CD14-positive monocyte (primary cell): ENCODE data around the gene DCLRE1C. TPM values are rescaled to one million over a fixed set of nuclear protein-coding genes. Genes with fewer than 3 reads are reported as not detected.
A peak's percentile ranks its signal among the peaks of the same experiment; 100 is the strongest.

Experiments used
- DNase-seq, 3 donors: peaks; one replicate each; pipeline ENCODE4 v3.0.0-alpha.2; 2011 to 2022
- H2AFZ ChIP-seq: 2 replicates; pipeline ENCODE4 v1.6.0; 2012; ENCODE audit warnings: mild to moderate bottlenecking, low read depth, low read length, inconsistent platforms; ENCODE audit not compliant: insufficient read depth, poor library complexity, severe bottlenecking
- H3K27ac ChIP-seq, 2 donors: 1 replicate in 1 of 2; 2 replicates in 1 of 2; pipeline ENCODE4 v1.5.1; 2012 to 2013; ENCODE audit warnings: low read length in 2 of 2, control low read depth in 1 of 2, inconsistent platforms in 1 of 2, low read depth in 1 of 2, mild to moderate bottlenecking in 1 of 2
- H3K27me3 ChIP-seq, 2 donors: one replicate each; pipeline versions ENCODE4 v1.6.0 to v1.6.1; 2011 to 2013; ENCODE audit warnings: low read length in 2 of 2; ENCODE audit not compliant: control insufficient read depth in 2 of 2, insufficient read depth in 2 of 2
- H3K36me3 ChIP-seq, 2 donors: replicated peaks in 1 of 2; 1 replicate in 1 of 2; 2 replicates in 1 of 2; pipeline versions ENCODE4 v1.5.1 to v1.6.1; 2012 to 2013; ENCODE audit warnings: low read length in 2 of 2, control low read depth in 1 of 2, inconsistent platforms in 1 of 2, mild to moderate bottlenecking in 1 of 2; ENCODE audit not compliant: insufficient read depth in 2 of 2, control insufficient read depth in 1 of 2
- H3K4me1 ChIP-seq, 2 donors: 1 replicate in 1 of 2; 2 replicates in 1 of 2; pipeline versions ENCODE4 v1.5.1 to v1.6.1; 2012 to 2013; ENCODE audit warnings: low read length in 2 of 2, control low read depth in 1 of 2, inconsistent platforms in 1 of 2, mild to moderate bottlenecking in 1 of 2, moderate library complexity in 1 of 2; ENCODE audit not compliant: insufficient read depth in 2 of 2, control insufficient read depth in 1 of 2
- H3K4me2 ChIP-seq: replicated peaks from 2 replicates; pipeline ENCODE3; 2012; ENCODE audit warnings: low read length, moderate library complexity, mild to moderate bottlenecking; ENCODE audit not compliant: poor library complexity, severe bottlenecking; ENCODE audit errors: extremely low read depth
- H3K4me3 ChIP-seq, 3 experiments: fragments of 200-600 bp in 1 of 3; sonication (generic) in 1 of 3; replicated peaks in 1 of 3; 1 replicate in 2 of 3; 2 replicates in 1 of 3; pipeline ENCODE4 v1.5.1; 2011 to 2013; ENCODE audit warnings: low read length in 3 of 3, mild to moderate bottlenecking in 3 of 3, control low read depth in 2 of 3, low read depth in 2 of 3, inconsistent platforms in 1 of 3, moderate library complexity in 1 of 3
- H3K79me2 ChIP-seq: 2 replicates; pipeline ENCODE4 v1.6.0; 2012; ENCODE audit warnings: mild to moderate bottlenecking, control low read depth, inconsistent platforms, low read length, moderate library complexity; ENCODE audit not compliant: insufficient read depth
- H3K9ac ChIP-seq: 2 replicates; pipeline ENCODE4 v1.6.0; 2017; ENCODE audit warnings: low read length, mild to moderate bottlenecking; ENCODE audit not compliant: insufficient read depth, poor library complexity, severe bottlenecking
- H3K9me3 ChIP-seq, 2 donors: replicated peaks in 1 of 2; 1 replicate in 1 of 2; 2 replicates in 1 of 2; pipeline versions ENCODE4 v1.5.1 to v1.6.1; 2012 to 2013; ENCODE audit warnings: low read length in 2 of 2, control low read depth in 1 of 2; ENCODE audit not compliant: control insufficient read depth in 1 of 2, insufficient read depth in 1 of 2
- H4K20me1 ChIP-seq: 2 replicates; pipeline ENCODE4 v1.6.0; 2012; ENCODE audit warnings: mild to moderate bottlenecking, low read length, control low read depth, moderate library complexity; ENCODE audit not compliant: insufficient read depth
- H3K27ac Mint-ChIP-seq, 7 donors: one replicate each; pipeline ENCODE4 v1.8.0; 2020; ENCODE audit warnings: mild to moderate bottlenecking in 7 of 7, mixed read lengths in 7 of 7, moderate library complexity in 6 of 7, inconsistent platforms in 2 of 7
- H3K27me3 Mint-ChIP-seq, 3 donors: one replicate each; pipeline ENCODE4 v1.8.0; 2021 to 2022; ENCODE audit warnings: low read depth in 3 of 3, mild to moderate bottlenecking in 3 of 3, mixed read lengths in 3 of 3, moderate library complexity in 3 of 3, inconsistent platforms in 1 of 3
- H3K36me3 Mint-ChIP-seq, 2 donors: one replicate each; pipeline ENCODE4 v1.8.0; 2020; ENCODE audit warnings: mixed read lengths in 2 of 2, inconsistent platforms in 1 of 2, mild to moderate bottlenecking in 1 of 2
- H3K4me1 Mint-ChIP-seq: one replicate; pipeline ENCODE4 v1.8.0; 2020; ENCODE audit warnings: mild to moderate bottlenecking, mixed read lengths
- H3K4me3 Mint-ChIP-seq, 2 donors: one replicate each; pipeline ENCODE4 v1.8.0; 2020; ENCODE audit warnings: mild to moderate bottlenecking in 2 of 2, mixed read lengths in 2 of 2, moderate library complexity in 1 of 2
- H3K9me3 Mint-ChIP-seq, 7 donors: one replicate each; pipeline ENCODE4 v1.8.0; 2020 to 2022; ENCODE audit warnings: mixed read lengths in 7 of 7, mild to moderate bottlenecking in 6 of 7, moderate library complexity in 6 of 7, inconsistent platforms in 2 of 7
- WGBS: methylation state at CpG from one replicate; pipeline ENCODE4 v1.1.5; 2013; ENCODE audit warnings: missing lambda C conversion rate; ENCODE audit not compliant: insufficient coverage; 5-methylcytosine and 5-hydroxymethylcytosine counted together
- intact Hi-C, 2 donors: fragments of 100-400 bp; cut with micrococcal nuclease; formaldehyde crosslinking; loops; one replicate each; pipeline versions ENCODE4 v1.15.0 to v1.15.1; 2023
- polyA plus RNA-seq, 3 donors: library from polyadenylated mRNA; depleted of rRNA in 1 of 3; unstranded in 2 of 3; stranded (reverse) in 1 of 3; fragments of 300-500 nt in 2 of 3; fragments of >200 nt in 1 of 3; fragmentation: Illumina TruSeq in 2 of 3; gene quantifications; 1 replicate in 2 of 3; 2 replicates in 1 of 3; pipeline ENCODE4 v1.2.3, GENCODE V29; 2012 to 2021
- TF ChIP-seq, protein P1 (sequence below): fragments of 200-600 bp; IDR thresholded peaks from one replicate; pipeline ENCODE4 v1.8.0; 2022; ENCODE audit warnings: antibody characterized with exemption, mild to moderate bottlenecking

Gene DCLRE1C
- polyA plus RNA-seq, 3 donors = 8.9 to 17.6 (median 10.9) TPM

DNA sequence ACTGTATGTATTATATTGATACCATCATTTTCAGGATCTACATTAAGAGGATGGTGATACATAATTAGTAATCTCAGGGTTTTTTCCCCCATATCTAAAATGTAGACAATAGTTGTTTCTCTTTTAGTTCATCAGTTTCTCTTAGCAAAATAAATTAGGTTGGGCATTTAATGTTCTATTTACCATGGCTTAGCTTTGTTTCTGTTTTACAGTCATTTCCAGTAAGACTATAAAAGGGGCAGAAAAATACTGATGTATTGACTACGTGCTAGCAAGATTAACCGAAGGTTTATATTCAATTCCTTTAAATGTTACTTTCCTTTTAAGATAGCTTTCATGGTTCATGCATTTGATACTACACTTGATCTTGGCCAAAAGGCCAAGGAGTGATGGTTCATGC, 49.0 kb downstream of the DCLRE1C start:
- no CpG with 5 or more reads among the region's 2 CpGs for WGBS
- H3K4me3 Mint-ChIP-seq = no peak overlapping the region
- peaks cover 0 to 2% (median 0%) of the 10 kb centered on the region in 7 donors for H3K9me3 Mint-ChIP-seq
- Histone ChIP-seq H3K4me3 (no peak overlapping the region), H3K79me2 (peaks cover 10% of the 10 kb centered on the region), H4K20me1 (peaks cover 4% of the 10 kb centered on the region), H3K4me2 (no peak overlapping the region), H3K9ac (no peak overlapping the region), H3K4me1 (no peaks in the 10 kb centered on the region), H3K27ac (no peak overlapping the region), H2AFZ (no peak overlapping the region), H3K9me3 (no peaks in the 10 kb centered on the region), H3K27me3 (no peaks in the 10 kb centered on the region), H3K36me3 (peaks cover 32 to 68% of the 10 kb centered on the region in 2 donors)
- DNase-seq = no peak
- H3K36me3 Mint-ChIP-seq = peaks cover 27 to 41% of the 10 kb centered on the region in 2 donors
- H3K27me3 Mint-ChIP-seq = no peaks in the 10 kb centered on the region
- H3K4me1 Mint-ChIP-seq = no peaks in the 10 kb centered on the region
- intact Hi-C loops = no loop called here
- H3K27ac Mint-ChIP-seq = no peak overlapping the region
- TF ChIP-seq, protein P1, sequence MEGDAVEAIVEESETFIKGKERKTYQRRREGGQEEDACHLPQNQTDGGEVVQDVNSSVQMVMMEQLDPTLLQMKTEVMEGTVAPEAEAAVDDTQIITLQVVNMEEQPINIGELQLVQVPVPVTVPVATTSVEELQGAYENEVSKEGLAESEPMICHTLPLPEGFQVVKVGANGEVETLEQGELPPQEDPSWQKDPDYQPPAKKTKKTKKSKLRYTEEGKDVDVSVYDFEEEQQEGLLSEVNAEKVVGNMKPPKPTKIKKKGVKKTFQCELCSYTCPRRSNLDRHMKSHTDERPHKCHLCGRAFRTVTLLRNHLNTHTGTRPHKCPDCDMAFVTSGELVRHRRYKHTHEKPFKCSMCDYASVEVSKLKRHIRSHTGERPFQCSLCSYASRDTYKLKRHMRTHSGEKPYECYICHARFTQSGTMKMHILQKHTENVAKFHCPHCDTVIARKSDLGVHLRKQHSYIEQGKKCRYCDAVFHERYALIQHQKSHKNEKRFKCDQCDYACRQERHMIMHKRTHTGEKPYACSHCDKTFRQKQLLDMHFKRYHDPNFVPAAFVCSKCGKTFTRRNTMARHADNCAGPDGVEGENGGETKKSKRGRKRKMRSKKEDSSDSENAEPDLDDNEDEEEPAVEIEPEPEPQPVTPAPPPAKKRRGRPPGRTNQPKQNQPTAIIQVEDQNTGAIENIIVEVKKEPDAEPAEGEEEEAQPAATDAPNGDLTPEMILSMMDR = no peak

GRCh38 chr10:14904316-14904732, 49.6 kb downstream of the DCLRE1C start:
- H3K4me1 Mint-ChIP-seq = no peaks in the 10 kb centered on the region
- H3K36me3 ChIP-seq = peaks cover 32 to 68% of the 10 kb centered on the region in 2 donors
- H3K27me3 Mint-ChIP-seq = no peaks in the 10 kb centered on the region
- no peak overlapping the region for H2AFZ ChIP-seq
- no peak overlapping the region for H3K9ac ChIP-seq
- DNase-seq = peak; percentile 3 to 6 (median 6)
- H3K4me2 ChIP-seq = no peak overlapping the region
- peaks cover 0 to 2% (median 0%) of the 10 kb centered on the region in 7 donors for H3K9me3 Mint-ChIP-seq
- H3K79me2 ChIP-seq = peaks cover 4% of the 10 kb centered on the region
- intact Hi-C loops = no loop called here
- H3K4me3 ChIP-seq = no peak overlapping the region
- H3K9me3 ChIP-seq = no peaks in the 10 kb centered on the region
- no CpG with 5 or more reads among the region's 1 CpG for WGBS
- H3K27ac Mint-ChIP-seq = no peak overlapping the region
- H3K36me3 Mint-ChIP-seq = peaks cover 28 to 39% of the 10 kb centered on the region in 2 donors
- H3K27ac ChIP-seq = no peak overlapping the region
- H3K4me1 ChIP-seq = no peaks in the 10 kb centered on the region
- H3K27me3 ChIP-seq = no peaks in the 10 kb centered on the region
- H4K20me1 ChIP-seq = peaks cover 4% of the 10 kb centered on the region
- TF ChIP-seq, protein P1 = peak; percentile 67
- H3K4me3 Mint-ChIP-seq = no peak overlapping the region
